ENCODE results near the gene IMMP2L. TPM values are rescaled to one million over a fixed set of nuclear protein-coding genes. Genes with fewer than 3 reads are reported as not detected.

The IMMP2L gene
- total RNA-seq, 2 experiments from 2014 or later = 8.9 to 18.7 TPM

- Histone ChIP-seq H3K9me3 (ENCODE audit: control insufficient read depth in 1 of 2, insufficient read depth in 1 of 2, low read length in 2 of 2) (no peaks in the 10 kb centered on the region), H3K36me3 (ENCODE audit: insufficient read depth, low read length) (no peaks in the 10 kb centered on the region), H3K27me3 (ENCODE audit: control insufficient read depth in 1 of 2, insufficient read depth in 2 of 2, low read length in 2 of 2) (no peaks in the 10 kb centered on the region), H3K4me3 (ENCODE audit: low read length) (no peak overlapping the region), H3K4me1 (ENCODE audit: insufficient read depth, low read length) (peaks cover 2% of the 10 kb centered on the region), H3K27ac (ENCODE audit: low read depth in 1 of 2, low read length in 2 of 2) (no peak overlapping the region)
- ChIA-PET POLR2A (no interaction called here), CTCF (no interaction called here)
- Mint-ChIP-seq H3K4me1 (ENCODE audit: low read depth) (peaks cover 21% of the 10 kb centered on the region), H3K36me3 (ENCODE audit: low read depth) (no peaks in the 10 kb centered on the region), H3K27ac (no peak overlapping the region), H3K4me3 (no peak overlapping the region), H3K27me3 (no peaks in the 10 kb centered on the region), H3K9me3 (no peaks in the 10 kb centered on the region)
- intact Hi-C loops (cut with DNase I, micrococcal nuclease) = no loop called here
- no peak for TF ChIP-seq CTCF (IDR thresholded peaks at IDR 0.05)
- ATAC-seq (ENCODE audit: poor library complexity) (no peak), DNase-seq (no peak)
These were observed 731.5 kb downstream of the IMMP2L start for GRCh38 chr7:110830778-110831177.

- H3K27me3 Mint-ChIP-seq = no peaks in the 10 kb centered on the region
- no peak overlapping the region for H3K4me3 ChIP-seq (ENCODE audit: low read length)
- H3K9me3 ChIP-seq (ENCODE audit: control insufficient read depth in 1 of 2, insufficient read depth in 1 of 2, low read length in 2 of 2) = no peaks in the 10 kb centered on the region
- ChIA-PET POLR2A (no interaction called here), CTCF (no interaction called here)
- H3K9me3 Mint-ChIP-seq = no peaks in the 10 kb centered on the region
- no peaks in the 10 kb centered on the region for H3K36me3 ChIP-seq (ENCODE audit: insufficient read depth, low read length)
- H3K27ac Mint-ChIP-seq = no peak overlapping the region
- DNase-seq = no peak
- no peaks in the 10 kb centered on the region for H3K27me3 ChIP-seq (ENCODE audit: control insufficient read depth in 1 of 2, insufficient read depth in 2 of 2, low read length in 2 of 2)
- peaks cover 6% of the 10 kb centered on the region for H3K4me1 Mint-ChIP-seq (ENCODE audit: low read depth)
- no peaks in the 10 kb centered on the region for H3K4me1 ChIP-seq (ENCODE audit: insufficient read depth, low read length)
- no peaks in the 10 kb centered on the region for H3K36me3 Mint-ChIP-seq (ENCODE audit: low read depth)
- no peak for TF ChIP-seq CTCF (IDR thresholded peaks at IDR 0.05)
- no peak for ATAC-seq (ENCODE audit: poor library complexity)
- no peak overlapping the region for H3K4me3 Mint-ChIP-seq
- intact Hi-C loops (cut with DNase I, micrococcal nuclease) = no loop called here
- H3K27ac ChIP-seq (ENCODE audit: low read depth in 1 of 2, low read length in 2 of 2) = no peak overlapping the region
These were observed 734.4 kb downstream of the IMMP2L start for GRCh38 chr7:110827936-110828335.

- no peak for ATAC-seq (ENCODE audit: poor library complexity)
- no peak for TF ChIP-seq CTCF (IDR thresholded peaks at IDR 0.05)
These were observed 734.9 kb downstream of the IMMP2L start for GRCh38 chr7:110827287-110827855.

More at GRCh38 chr7:110827287-110827855, 734.9 kb downstream of the IMMP2L start:
- no peaks in the 10 kb centered on the region for H3K4me1 ChIP-seq (ENCODE audit: insufficient read depth, low read length)
- Mint-ChIP-seq H3K4me1 (ENCODE audit: low read depth) (peaks cover 6% of the 10 kb centered on the region), H3K27ac (no peak overlapping the region), H3K4me3 (no peak overlapping the region), H3K36me3 (ENCODE audit: low read depth) (no peaks in the 10 kb centered on the region), H3K9me3 (no peaks in the 10 kb centered on the region), H3K27me3 (no peaks in the 10 kb centered on the region)
- DNase-seq = no peak
- no peak overlapping the region for H3K27ac ChIP-seq (ENCODE audit: low read depth in 1 of 2, low read length in 2 of 2)
- H3K9me3 ChIP-seq (ENCODE audit: control insufficient read depth in 1 of 2, insufficient read depth in 1 of 2, low read length in 2 of 2) = no peaks in the 10 kb centered on the region
- ChIA-PET CTCF (no interaction called here), POLR2A (no interaction called here)
- H3K27me3 ChIP-seq (ENCODE audit: control insufficient read depth in 1 of 2, insufficient read depth in 2 of 2, low read length in 2 of 2) = no peaks in the 10 kb centered on the region
- H3K36me3 ChIP-seq (ENCODE audit: insufficient read depth, low read length) = no peaks in the 10 kb centered on the region
- H3K4me3 ChIP-seq (ENCODE audit: low read length) = no peak overlapping the region
- intact Hi-C loops (cut with DNase I, micrococcal nuclease) = no loop called here
